AG09309 (cell line): Measurements from ENCODE around the gene POLR2C.

Experiments used
- DNase-seq: peaks from one replicate; pipeline ENCODE4 v3.0.0-alpha.2; 2010; ENCODE audit warnings: low read depth
- H3K4me3 ChIP-seq: 2 replicates; pipeline ENCODE4 v1.5.1; 2011; ENCODE audit warnings: mild to moderate bottlenecking, low read depth, low read length, moderate library complexity; ENCODE audit not compliant: control insufficient read depth
- TF ChIP-seq, protein P1 (sequence below): IDR thresholded peaks from 2 replicates; pipeline ENCODE4 v1.5.1; 2011; ENCODE audit warnings: mild to moderate bottlenecking, low read depth, low read length, inconsistent platforms; ENCODE audit not compliant: insufficient read depth, control insufficient read depth; ENCODE audit errors: missing control alignments

The POLR2C gene

DNA sequence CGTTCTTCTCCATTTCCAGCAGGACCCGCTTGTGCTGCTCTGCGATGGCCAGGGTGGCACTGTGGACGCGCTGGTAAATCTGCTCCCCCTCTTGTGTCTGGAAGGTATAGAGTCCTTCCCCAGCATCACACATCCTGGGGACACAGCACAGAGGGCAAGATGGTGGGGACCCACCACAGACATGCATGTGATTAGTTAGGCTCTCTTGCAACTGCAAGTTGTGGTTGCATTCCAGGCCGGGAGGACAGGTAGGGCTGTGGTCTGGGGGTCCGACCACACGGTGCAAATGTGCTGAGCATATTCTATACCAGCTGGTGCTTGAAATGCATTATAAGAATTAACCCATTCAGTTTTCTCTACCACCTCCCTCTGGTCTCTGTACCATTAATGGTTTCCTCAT is 11.4 kb downstream of the POLR2C start:
- H3K4me3 ChIP-seq: no peak overlapping the region
- no peak for DNase-seq
- TF ChIP-seq, protein P1, sequence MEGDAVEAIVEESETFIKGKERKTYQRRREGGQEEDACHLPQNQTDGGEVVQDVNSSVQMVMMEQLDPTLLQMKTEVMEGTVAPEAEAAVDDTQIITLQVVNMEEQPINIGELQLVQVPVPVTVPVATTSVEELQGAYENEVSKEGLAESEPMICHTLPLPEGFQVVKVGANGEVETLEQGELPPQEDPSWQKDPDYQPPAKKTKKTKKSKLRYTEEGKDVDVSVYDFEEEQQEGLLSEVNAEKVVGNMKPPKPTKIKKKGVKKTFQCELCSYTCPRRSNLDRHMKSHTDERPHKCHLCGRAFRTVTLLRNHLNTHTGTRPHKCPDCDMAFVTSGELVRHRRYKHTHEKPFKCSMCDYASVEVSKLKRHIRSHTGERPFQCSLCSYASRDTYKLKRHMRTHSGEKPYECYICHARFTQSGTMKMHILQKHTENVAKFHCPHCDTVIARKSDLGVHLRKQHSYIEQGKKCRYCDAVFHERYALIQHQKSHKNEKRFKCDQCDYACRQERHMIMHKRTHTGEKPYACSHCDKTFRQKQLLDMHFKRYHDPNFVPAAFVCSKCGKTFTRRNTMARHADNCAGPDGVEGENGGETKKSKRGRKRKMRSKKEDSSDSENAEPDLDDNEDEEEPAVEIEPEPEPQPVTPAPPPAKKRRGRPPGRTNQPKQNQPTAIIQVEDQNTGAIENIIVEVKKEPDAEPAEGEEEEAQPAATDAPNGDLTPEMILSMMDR: no peak

DNA sequence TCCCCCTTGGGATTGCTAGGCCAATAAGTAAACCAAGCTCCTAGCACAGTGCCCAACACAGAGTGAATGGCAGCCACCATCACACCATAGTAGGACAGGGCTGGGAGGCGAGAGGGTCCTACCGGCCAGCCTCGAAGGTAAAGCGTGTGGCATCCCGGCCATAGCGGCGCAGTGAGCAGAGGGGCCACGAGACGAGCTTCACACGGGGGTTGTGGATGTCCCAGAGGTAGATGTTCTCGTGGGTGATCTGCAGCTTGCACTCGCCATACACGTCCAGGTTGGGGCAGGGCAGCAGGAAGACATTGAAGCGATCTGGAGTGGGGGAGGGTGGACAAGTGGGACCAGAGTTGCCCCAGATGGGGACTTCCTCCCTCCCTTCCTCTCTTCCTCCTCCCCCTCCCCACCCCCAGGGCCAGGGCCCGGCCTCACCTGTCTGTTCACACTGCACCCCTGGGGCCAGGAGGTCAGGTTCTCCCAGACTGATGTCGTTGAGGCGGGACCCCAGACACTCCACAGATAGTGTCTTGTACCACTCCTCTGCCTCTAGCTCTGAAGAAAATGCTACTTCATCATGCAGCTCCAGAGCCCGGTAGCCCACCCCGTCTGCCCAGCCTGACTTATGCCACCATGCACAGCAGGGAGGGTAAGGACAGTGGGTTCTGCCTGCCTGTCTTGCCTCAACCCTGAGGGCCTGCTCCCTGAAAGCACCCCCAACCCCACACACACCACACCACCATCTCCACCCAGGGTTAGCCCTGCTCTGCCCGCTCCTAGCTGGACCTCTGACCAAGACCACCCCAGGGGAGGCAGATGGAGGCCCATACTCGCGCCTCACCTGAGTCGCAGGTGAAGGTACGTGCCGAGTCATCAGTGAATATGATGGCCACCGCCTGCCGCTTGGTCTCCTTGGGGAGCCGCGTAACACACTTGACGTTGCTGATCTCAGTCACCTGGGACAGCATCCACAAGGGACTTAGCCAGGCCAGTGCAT is 12.5 kb downstream of the POLR2C start:
- TF ChIP-seq, protein P1: no peak
- DNase-seq: no peak
- no peak overlapping the region for H3K4me3 ChIP-seq

DNA sequence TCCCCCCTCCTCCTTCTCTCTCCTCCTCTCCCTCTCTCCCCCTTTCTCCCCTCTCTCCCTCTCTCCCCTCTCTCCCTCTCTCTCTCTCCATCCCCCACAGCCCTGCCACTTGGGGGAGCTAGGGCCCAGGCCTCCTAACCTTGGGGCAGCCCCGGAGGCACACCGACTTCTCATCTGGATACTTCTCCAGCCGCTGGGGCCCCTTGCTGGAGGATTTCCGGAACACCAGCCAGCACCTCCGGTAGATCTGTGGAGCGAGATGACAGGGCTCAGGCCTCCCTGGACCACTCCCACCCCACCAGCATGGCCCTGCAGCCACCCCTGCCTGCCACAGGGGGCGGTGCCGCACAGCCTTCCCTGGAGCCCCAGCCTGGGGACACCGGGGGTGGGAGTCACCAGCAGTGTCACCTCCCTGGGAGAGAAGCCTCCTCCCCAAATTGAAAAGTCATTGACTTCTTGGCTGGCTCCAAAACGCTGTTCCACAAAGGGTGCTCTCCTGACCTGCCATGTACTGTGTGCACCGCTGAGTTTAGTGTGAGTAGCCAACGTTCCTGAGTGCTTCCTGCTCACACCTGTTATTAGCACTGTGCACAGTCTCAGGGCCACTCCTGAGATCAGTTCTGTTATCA is 13.3 kb downstream of the POLR2C start:
- H3K4me3 ChIP-seq: no peak overlapping the region
- TF ChIP-seq, protein P1: peak; percentile 47
- no peak for DNase-seq

DNA sequence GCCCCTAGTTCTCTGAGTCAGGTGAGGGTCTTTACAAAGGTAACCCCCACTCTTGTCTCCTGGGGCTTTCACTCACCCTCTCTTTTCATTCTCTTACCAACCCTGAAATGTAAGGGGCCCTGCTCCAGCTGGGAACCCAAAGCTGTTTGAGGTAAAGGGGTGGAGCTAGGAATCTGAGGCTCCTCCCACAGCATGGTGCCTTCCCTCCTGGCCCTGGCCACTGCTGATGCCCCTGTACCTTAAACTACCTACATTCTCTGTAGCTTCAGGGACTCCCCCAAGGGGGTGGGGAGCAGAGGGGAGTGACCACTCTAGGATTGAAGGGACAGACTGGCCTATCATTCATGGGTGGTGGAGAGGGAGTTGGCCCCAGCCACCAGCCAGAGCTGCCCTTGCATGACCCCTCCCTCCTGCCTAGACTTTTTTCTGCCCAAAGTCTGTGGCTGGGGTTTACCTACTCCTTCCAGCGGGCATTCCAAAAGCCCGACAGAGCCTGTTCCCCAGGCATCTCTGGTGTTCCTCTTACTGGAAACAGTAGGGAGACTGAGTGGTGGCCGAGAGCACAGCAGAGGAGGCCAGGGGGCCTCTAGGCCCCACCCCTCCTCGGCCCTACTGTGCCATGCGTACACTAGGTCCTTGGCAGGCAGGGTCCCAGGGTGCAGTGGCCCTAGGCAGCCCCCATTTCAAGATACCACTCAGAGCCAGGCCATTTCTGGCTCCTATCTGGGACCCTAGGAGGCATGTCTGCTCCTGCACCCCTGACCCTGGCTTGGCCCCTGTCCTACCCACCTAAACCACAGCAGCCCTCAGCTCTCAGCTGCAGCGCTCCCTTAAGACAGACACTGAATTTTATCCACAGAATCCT is 14.3 kb downstream of the POLR2C start:
- DNase-seq: no peak
- no peak overlapping the region for H3K4me3 ChIP-seq
- TF ChIP-seq, protein P1: no peak

DNA sequence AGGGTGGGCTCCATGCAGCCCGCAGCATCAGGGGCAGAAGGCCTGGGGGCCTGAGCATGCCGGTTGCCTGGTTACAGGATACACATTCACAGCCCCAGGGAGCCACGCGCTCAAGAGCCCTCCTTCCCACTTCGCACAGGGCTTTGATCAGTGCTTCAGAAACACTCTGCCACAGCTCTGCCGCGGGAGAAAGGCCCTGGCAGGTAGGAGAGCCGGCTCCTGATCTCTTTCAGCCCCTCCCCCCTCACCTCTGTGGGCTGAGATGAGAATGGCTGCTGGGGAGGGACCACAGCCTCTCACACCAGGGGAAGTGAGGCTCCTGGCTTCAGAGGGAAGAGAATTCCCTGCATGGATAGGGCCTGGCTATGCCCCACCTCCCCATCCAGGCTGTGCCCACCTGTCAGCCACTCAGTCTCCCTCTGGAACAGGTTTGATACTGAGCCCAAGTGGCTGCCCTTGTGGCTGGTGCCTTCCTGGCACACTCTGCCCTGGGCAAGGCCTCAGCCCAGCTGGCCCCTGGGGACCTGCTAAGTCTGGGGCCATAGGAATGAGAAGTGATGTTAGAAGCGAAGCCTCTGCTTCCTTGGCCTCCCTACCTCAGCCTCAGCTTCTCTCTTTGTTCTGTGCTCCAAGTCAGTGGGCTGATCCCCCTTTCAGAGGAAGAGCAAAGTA is 15.2 kb downstream of the POLR2C start:
- no peak overlapping the region for H3K4me3 ChIP-seq
- TF ChIP-seq, protein P1: no peak

More for the DNA sequence above, 15.2 kb downstream of the POLR2C start:
- DNase-seq: no peak
